IMR-90 (cell line): ENCODE results near the gene EPHB1.

ENCODE experiments used
- BHLHE40 ChIP-seq: fragments of 150-350 bp; IDR thresholded peaks from 2 replicates; pipeline ENCODE4 v1.6.1; 2016; ENCODE audit warnings: mild to moderate bottlenecking, low read depth, low read length
- FOS ChIP-seq: fragments of 150-350 bp; IDR thresholded peaks from 2 replicates; pipeline ENCODE4 v1.6.1; 2016; ENCODE audit warnings: low read depth, low read length
- NFE2L2 ChIP-seq: fragments of 150-350 bp; IDR thresholded peaks from 2 replicates; pipeline ENCODE4 v1.6.1; 2016; ENCODE audit warnings: low read depth, mild to moderate bottlenecking, low read length
- POLR2A ChIP-seq: IDR thresholded peaks from 2 replicates; pipeline ENCODE4 v1.6.1; 2012; ENCODE audit warnings: mild to moderate bottlenecking, low read depth, low read length
- TF ChIP-seq, protein P1 (sequence below): conservative IDR thresholded peaks from 2 replicates; pipeline ENCODE4 v1.5.1; 2012; ENCODE audit warnings: mild to moderate bottlenecking, low read depth, low read length, improper control_type of control experiment
- TF ChIP-seq, protein P2 (sequence below): fragments of 150-350 bp; IDR thresholded peaks from 2 replicates; pipeline ENCODE4 v1.6.1; 2016; ENCODE audit warnings: low read depth, mild to moderate bottlenecking, low read length, moderate library complexity, borderline replicate concordance

DNA sequence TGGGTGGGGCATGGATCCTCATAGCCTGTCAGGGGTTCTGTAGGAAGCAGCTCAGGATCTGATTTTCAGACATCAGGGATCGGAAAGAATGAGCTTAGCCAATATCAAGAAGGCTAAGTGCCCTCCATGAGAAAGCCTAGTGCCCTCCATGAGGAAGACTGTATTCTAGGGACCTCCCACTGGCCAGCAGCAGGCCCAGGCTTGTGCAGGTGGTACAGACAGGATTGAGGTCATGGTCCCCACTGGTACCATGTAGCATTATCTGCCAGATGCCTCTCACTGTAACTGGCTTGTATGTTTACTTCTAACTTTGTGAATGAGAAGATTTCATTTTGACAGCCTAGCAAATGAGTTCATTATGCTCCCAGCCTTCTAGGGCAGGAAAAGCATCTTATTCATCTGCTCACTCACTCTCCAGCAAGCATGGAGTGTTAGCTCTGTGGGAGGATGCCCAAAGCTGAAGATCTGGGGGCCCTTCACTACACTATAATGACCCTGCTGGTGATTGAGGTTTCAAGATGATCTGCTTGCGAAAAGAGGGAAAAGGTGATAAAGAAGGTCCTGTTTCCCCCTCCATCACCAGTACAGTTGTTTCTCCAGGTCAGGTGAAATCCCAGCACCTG, 7.5 kb downstream of the EPHB1 start:
- TF ChIP-seq NFE2L2 = no peak
- TF ChIP-seq, protein P1, sequence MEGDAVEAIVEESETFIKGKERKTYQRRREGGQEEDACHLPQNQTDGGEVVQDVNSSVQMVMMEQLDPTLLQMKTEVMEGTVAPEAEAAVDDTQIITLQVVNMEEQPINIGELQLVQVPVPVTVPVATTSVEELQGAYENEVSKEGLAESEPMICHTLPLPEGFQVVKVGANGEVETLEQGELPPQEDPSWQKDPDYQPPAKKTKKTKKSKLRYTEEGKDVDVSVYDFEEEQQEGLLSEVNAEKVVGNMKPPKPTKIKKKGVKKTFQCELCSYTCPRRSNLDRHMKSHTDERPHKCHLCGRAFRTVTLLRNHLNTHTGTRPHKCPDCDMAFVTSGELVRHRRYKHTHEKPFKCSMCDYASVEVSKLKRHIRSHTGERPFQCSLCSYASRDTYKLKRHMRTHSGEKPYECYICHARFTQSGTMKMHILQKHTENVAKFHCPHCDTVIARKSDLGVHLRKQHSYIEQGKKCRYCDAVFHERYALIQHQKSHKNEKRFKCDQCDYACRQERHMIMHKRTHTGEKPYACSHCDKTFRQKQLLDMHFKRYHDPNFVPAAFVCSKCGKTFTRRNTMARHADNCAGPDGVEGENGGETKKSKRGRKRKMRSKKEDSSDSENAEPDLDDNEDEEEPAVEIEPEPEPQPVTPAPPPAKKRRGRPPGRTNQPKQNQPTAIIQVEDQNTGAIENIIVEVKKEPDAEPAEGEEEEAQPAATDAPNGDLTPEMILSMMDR = no peak
- TF ChIP-seq, protein P2, sequence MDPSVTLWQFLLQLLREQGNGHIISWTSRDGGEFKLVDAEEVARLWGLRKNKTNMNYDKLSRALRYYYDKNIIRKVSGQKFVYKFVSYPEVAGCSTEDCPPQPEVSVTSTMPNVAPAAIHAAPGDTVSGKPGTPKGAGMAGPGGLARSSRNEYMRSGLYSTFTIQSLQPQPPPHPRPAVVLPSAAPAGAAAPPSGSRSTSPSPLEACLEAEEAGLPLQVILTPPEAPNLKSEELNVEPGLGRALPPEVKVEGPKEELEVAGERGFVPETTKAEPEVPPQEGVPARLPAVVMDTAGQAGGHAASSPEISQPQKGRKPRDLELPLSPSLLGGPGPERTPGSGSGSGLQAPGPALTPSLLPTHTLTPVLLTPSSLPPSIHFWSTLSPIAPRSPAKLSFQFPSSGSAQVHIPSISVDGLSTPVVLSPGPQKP = no peak
- TF ChIP-seq POLR2A = no peak
- no peak for TF ChIP-seq FOS
- no peak for TF ChIP-seq BHLHE40
